ENCODE results near the gene PTRHD1. TPM values are rescaled to one million over a fixed set of nuclear protein-coding genes. Genes with fewer than 3 reads are reported as not detected.

PTRHD1 gene
- polyA plus RNA-seq, 1 of the 3 experiments (the other 2 are of a cell fraction): 74.4 TPM

GRCh38 chr2:24787532-24787931 is 5.7 kb downstream of the PTRHD1 start:
- Histone ChIP-seq H3K36me3 (replicated peaks in 1 of 2; ENCODE audit: control insufficient read depth in 1 of 2, insufficient read depth in 2 of 2, low read length in 1 of 2) (no peaks in the 10 kb centered on the region), H3K4me3 (ENCODE audit: low read depth in 2 of 2, low read length in 1 of 2) (no peak overlapping the region), H3K4me1 (ENCODE audit: control insufficient read depth in 1 of 2, insufficient read depth in 2 of 2, low read depth in 1 of 2, low read length in 1 of 2) (peaks cover 7% of the 10 kb centered on the region in 2 experiments; a peak in 3 of 4 replicates), H3K9me3 (no peaks in the 10 kb centered on the region), H3K27ac (ENCODE audit: low read depth in 2 of 2, low read length in 1 of 2) (no peak overlapping the region), H2AFZ (ENCODE audit: low read depth) (no peak overlapping the region), H3F3A (replicated peaks; ENCODE audit: insufficient read depth) (peaks cover 4% of the 10 kb centered on the region), H3K9me2 (no peaks in the 10 kb centered on the region), H4K20me1 (ENCODE audit: insufficient read depth) (no peaks in the 10 kb centered on the region), H3K9ac (no peak overlapping the region), H3K4me2 (no peak overlapping the region), H3K79me2 (ENCODE audit: insufficient read depth) (no peaks in the 10 kb centered on the region), H3K27me3 (ENCODE audit: insufficient read depth) (no peaks in the 10 kb centered on the region)
- ChIA-PET POLR2A (no interaction called here), CTCF (no interaction called here)
- TF ChIP-seq SIN3A (IDR thresholded peaks at IDR 0.05; ENCODE audit: borderline replicate concordance, low read depth, low read length): no peak
- TF ChIP-seq GATA2 (CRISPR knock-in tag; IDR thresholded peaks at IDR 0.05): no peak
- TF ChIP-seq NFIC (IDR thresholded peaks at IDR 0.05; ENCODE audit: borderline replicate concordance): no peak
- TF ChIP-seq FOSL2 (IDR thresholded peaks at IDR 0.05; ENCODE audit: borderline replicate concordance, low read depth): no peak
- no peak for TF ChIP-seq EP300 (IDR thresholded peaks at IDR 0.05; ENCODE audit: borderline replicate concordance in 1 of 2, low read depth in 1 of 2, low read length in 1 of 2)
- TF ChIP-seq TCF12 (IDR thresholded peaks at IDR 0.05): no peak
- TF ChIP-seq EZH2phosphoT487 (IDR thresholded peaks at IDR 0.05; ENCODE audit: borderline replicate concordance, low read depth): no peak
- TF ChIP-seq TEAD4 (IDR thresholded peaks at IDR 0.05; ENCODE audit: borderline replicate concordance, insufficient read depth): no peak
- TF ChIP-seq, protein P1, sequence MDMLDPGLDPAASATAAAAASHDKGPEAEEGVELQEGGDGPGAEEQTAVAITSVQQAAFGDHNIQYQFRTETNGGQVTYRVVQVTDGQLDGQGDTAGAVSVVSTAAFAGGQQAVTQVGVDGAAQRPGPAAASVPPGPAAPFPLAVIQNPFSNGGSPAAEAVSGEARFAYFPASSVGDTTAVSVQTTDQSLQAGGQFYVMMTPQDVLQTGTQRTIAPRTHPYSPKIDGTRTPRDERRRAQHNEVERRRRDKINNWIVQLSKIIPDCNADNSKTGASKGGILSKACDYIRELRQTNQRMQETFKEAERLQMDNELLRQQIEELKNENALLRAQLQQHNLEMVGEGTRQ (IDR thresholded peaks at IDR 0.05; ENCODE audit: borderline replicate concordance, low read depth, low read length): no peak
- TF ChIP-seq, protein P2, sequence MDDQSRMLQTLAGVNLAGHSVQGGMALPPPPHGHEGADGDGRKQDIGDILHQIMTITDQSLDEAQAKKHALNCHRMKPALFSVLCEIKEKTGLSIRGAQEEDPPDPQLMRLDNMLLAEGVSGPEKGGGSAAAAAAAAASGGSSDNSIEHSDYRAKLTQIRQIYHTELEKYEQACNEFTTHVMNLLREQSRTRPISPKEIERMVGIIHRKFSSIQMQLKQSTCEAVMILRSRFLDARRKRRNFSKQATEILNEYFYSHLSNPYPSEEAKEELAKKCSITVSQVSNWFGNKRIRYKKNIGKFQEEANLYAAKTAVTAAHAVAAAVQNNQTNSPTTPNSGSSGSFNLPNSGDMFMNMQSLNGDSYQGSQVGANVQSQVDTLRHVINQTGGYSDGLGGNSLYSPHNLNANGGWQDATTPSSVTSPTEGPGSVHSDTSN (IDR thresholded peaks at IDR 0.05): no peak
- no peak for TF ChIP-seq GABPA (IDR thresholded peaks at IDR 0.05; ENCODE audit: low read depth)
- TF ChIP-seq TAF1 (IDR thresholded peaks at IDR 0.05; ENCODE audit: borderline replicate concordance, low read depth, low read length): no peak
- no peak for TF ChIP-seq CHD2 (IDR thresholded peaks at IDR 0.05; ENCODE audit: low read length, partially characterized antibody)
- no peak for TF ChIP-seq FOXJ3 (CRISPR knock-in tag; IDR thresholded peaks at IDR 0.05)
- TF ChIP-seq NRF1 (IDR thresholded peaks at IDR 0.05; ENCODE audit: low read depth, low read length): no peak
- no peak for TF ChIP-seq ELF1 (IDR thresholded peaks at IDR 0.05)
- TF ChIP-seq, protein P3, sequence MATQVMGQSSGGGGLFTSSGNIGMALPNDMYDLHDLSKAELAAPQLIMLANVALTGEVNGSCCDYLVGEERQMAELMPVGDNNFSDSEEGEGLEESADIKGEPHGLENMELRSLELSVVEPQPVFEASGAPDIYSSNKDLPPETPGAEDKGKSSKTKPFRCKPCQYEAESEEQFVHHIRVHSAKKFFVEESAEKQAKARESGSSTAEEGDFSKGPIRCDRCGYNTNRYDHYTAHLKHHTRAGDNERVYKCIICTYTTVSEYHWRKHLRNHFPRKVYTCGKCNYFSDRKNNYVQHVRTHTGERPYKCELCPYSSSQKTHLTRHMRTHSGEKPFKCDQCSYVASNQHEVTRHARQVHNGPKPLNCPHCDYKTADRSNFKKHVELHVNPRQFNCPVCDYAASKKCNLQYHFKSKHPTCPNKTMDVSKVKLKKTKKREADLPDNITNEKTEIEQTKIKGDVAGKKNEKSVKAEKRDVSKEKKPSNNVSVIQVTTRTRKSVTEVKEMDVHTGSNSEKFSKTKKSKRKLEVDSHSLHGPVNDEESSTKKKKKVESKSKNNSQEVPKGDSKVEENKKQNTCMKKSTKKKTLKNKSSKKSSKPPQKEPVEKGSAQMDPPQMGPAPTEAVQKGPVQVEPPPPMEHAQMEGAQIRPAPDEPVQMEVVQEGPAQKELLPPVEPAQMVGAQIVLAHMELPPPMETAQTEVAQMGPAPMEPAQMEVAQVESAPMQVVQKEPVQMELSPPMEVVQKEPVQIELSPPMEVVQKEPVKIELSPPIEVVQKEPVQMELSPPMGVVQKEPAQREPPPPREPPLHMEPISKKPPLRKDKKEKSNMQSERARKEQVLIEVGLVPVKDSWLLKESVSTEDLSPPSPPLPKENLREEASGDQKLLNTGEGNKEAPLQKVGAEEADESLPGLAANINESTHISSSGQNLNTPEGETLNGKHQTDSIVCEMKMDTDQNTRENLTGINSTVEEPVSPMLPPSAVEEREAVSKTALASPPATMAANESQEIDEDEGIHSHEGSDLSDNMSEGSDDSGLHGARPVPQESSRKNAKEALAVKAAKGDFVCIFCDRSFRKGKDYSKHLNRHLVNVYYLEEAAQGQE (IDR thresholded peaks at IDR 0.05; ENCODE audit: low read depth, low read length): no peak
- TF ChIP-seq RCOR1 (IDR thresholded peaks at IDR 0.05; ENCODE audit: low read length): no peak
- TF ChIP-seq, protein P4, sequence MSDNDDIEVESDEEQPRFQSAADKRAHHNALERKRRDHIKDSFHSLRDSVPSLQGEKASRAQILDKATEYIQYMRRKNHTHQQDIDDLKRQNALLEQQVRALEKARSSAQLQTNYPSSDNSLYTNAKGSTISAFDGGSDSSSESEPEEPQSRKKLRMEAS (IDR thresholded peaks at IDR 0.05; ENCODE audit: low read depth): no peak
- TF ChIP-seq RFX5 (IDR thresholded peaks at IDR 0.05; ENCODE audit: low read length): no peak
- WGBS (ENCODE audit: low lambda C conversion rate): 93% methylated on average over 2 of the region's 2 CpGs
- DNase-seq: no peak
